ENCODE data around the gene COX19. TPM values are rescaled to one million over a fixed set of nuclear protein-coding genes. Genes with fewer than 3 reads are reported as not detected.

The COX19 gene
- total and polyA plus RNA-seq, 2 of the 13 experiments (the other 11 are each of a cell fraction or from before 2014, with no cell fraction given): 11.5 to 21.7 TPM

GRCh38 chr7:1010226-1010625, 34.9 kb upstream of the COX19 start:
- FAIRE-seq (no peak), DNase-seq (ENCODE audit: low spot score) (no peak), ATAC-seq (no peak)
- H2AFZ ChIP-seq (ENCODE audit: low read length): no peak overlapping the region
- H3K4me2 ChIP-seq (ENCODE audit: low read depth, low read length): no peak overlapping the region
- TF ChIP-seq FLYWCH1 (CRISPR knock-in tag; IDR thresholded peaks at IDR 0.05) (no peak), AGO2 (optimal IDR thresholded peaks at IDR 0.05; ENCODE audit: low read depth, low read length) (peak; percentile 42)
- ChIA-PET CTCF (ENCODE audit: low intra/inter-chr PET ratio, low total read pairs) (no interaction called here), POLR2A (no interaction called here)
- in situ Hi-C loops (cut with HindIII; ENCODE audit: extremely low pct_ligation_motif_present, low pct_unique_long_range_greater_than_20kb) (no loop called here), intact Hi-C loops (cut with micrococcal nuclease; ENCODE audit: unreplicated experiment) (no loop called here)
- H3K27me3 ChIP-seq (ENCODE audit: control insufficient read depth in 1 of 2, insufficient read depth in 2 of 2, low read length in 2 of 2): no peaks in the 10 kb centered on the region
- H3K27ac ChIP-seq (ENCODE audit: extremely low read length, insufficient read depth, low read length): no peak overlapping the region
- H3K36me3 ChIP-seq (replicated peaks in 1 of 2; ENCODE audit: control insufficient read depth in 1 of 2, insufficient read depth in 2 of 2, low read length in 2 of 2): peaks cover 3 to 7% of the 10 kb centered on the region in 2 experiments; a peak in 2 of 5 replicates
- no peaks in the 10 kb centered on the region for H4K20me1 ChIP-seq (ENCODE audit: insufficient read depth, low read length)
- no peak overlapping the region for H3K4me3 ChIP-seq (replicated peaks in 1 of 3; ENCODE audit: insufficient read depth in 1 of 3, low read depth in 2 of 3, low read length in 3 of 3)
- WGBS (ENCODE audit: low lambda C conversion rate): 95% methylated on average over 4 of the region's 13 CpGs
- H3K9me3 ChIP-seq (ENCODE audit: low read length): no peaks in the 10 kb centered on the region
- BruUV-seq (replicated peaks): no TSS peak
- no peak overlapping the region for H3K9ac ChIP-seq (ENCODE audit: insufficient read depth, low read depth, low read length)
- peaks cover 4% of the 10 kb centered on the region for H3K79me2 ChIP-seq (ENCODE audit: insufficient read depth, low read length)
- peaks cover 8% of the 10 kb centered on the region for H3K4me1 ChIP-seq (ENCODE audit: insufficient read depth, low read length)

GRCh38 chr7:1009747-1010146, 34.4 kb upstream of the COX19 start:
- intact Hi-C loops (cut with micrococcal nuclease; ENCODE audit: unreplicated experiment) (no loop called here), in situ Hi-C loops (cut with HindIII; ENCODE audit: extremely low pct_ligation_motif_present, low pct_unique_long_range_greater_than_20kb) (no loop called here)
- no peak for FAIRE-seq
- ChIA-PET CTCF (ENCODE audit: low intra/inter-chr PET ratio, low total read pairs) (no interaction called here), POLR2A (no interaction called here)
- peaks cover 3% of the 10 kb centered on the region; the same call in 1 of the 2 replicates for H3K4me1 ChIP-seq (ENCODE audit: insufficient read depth, low read length)
- H3K9me3 ChIP-seq (ENCODE audit: low read length): no peaks in the 10 kb centered on the region
- H4K20me1 ChIP-seq (ENCODE audit: insufficient read depth, low read length): no peaks in the 10 kb centered on the region
- WGBS (ENCODE audit: low lambda C conversion rate): 94% methylated on average over 13 of the region's 22 CpGs
- no peak overlapping the region for H3K4me3 ChIP-seq (replicated peaks in 1 of 3; ENCODE audit: insufficient read depth in 1 of 3, low read depth in 2 of 3, low read length in 3 of 3)
- no peak overlapping the region for H3K27ac ChIP-seq (ENCODE audit: extremely low read length, insufficient read depth, low read length)
- H2AFZ ChIP-seq (ENCODE audit: low read length): no peak overlapping the region
- DNase-seq (ENCODE audit: low spot score): no peak
- H3K4me2 ChIP-seq (ENCODE audit: low read depth, low read length): no peak overlapping the region
- peaks cover 4% of the 10 kb centered on the region for H3K79me2 ChIP-seq (ENCODE audit: insufficient read depth, low read length)
- no peak for ATAC-seq
- peaks cover 3 to 7% of the 10 kb centered on the region in 2 experiments; a peak in 2 of 5 replicates for H3K36me3 ChIP-seq (replicated peaks in 1 of 2; ENCODE audit: control insufficient read depth in 1 of 2, insufficient read depth in 2 of 2, low read length in 2 of 2)
- no peak overlapping the region for H3K9ac ChIP-seq (ENCODE audit: insufficient read depth, low read depth, low read length)
- no peaks in the 10 kb centered on the region for H3K27me3 ChIP-seq (ENCODE audit: control insufficient read depth in 1 of 2, insufficient read depth in 2 of 2, low read length in 2 of 2)
- BruUV-seq (replicated peaks): no TSS peak
- TF ChIP-seq ZNF660 (CRISPR knock-in tag; IDR thresholded peaks at IDR 0.05; ENCODE audit: borderline replicate concordance, low read depth) (no peak), ZNF30 (CRISPR knock-in tag; IDR thresholded peaks at IDR 0.05) (no peak), RAD51 (IDR thresholded peaks at IDR 0.05; ENCODE audit: borderline replicate concordance) (no peak), RELA (CRISPR knock-in tag; IDR thresholded peaks at IDR 0.05) (no peak), GZF1 (CRISPR knock-in tag; IDR thresholded peaks at IDR 0.05) (no peak), NKX3-1 (CRISPR knock-in tag; IDR thresholded peaks at IDR 0.05) (no peak), KLF6 (CRISPR knock-in tag; IDR thresholded peaks at IDR 0.05) (no peak), MYNN (CRISPR knock-in tag; IDR thresholded peaks at IDR 0.05; ENCODE audit: low read depth) (no peak), DZIP1 (CRISPR knock-in tag; IDR thresholded peaks at IDR 0.05) (no peak), ATF7 (IDR thresholded peaks at IDR 0.05) (no peak), ATF7 (CRISPR knock-in tag; IDR thresholded peaks at IDR 0.05) (no peak), ZFP36L2 (CRISPR knock-in tag; IDR thresholded peaks at IDR 0.05) (no peak), RFXANK (CRISPR knock-in tag; IDR thresholded peaks at IDR 0.05) (no peak), ZBTB25 (CRISPR knock-in tag; IDR thresholded peaks at IDR 0.05) (no peak), ZNF251 (CRISPR knock-in tag; IDR thresholded peaks at IDR 0.05) (no peak), ATF5 (CRISPR knock-in tag; IDR thresholded peaks at IDR 0.05; ENCODE audit: low read depth) (no peak)
